Hippocampal formation (tissue), 2 donors: ENCODE measurements around the gene PKP4.

Experiments used
- DNase-seq, 2 donors: peaks; one replicate each; lab custom pipeline; 2025; lab: John Stamatoyannopoulos, UW

PKP4 gene

DNA sequence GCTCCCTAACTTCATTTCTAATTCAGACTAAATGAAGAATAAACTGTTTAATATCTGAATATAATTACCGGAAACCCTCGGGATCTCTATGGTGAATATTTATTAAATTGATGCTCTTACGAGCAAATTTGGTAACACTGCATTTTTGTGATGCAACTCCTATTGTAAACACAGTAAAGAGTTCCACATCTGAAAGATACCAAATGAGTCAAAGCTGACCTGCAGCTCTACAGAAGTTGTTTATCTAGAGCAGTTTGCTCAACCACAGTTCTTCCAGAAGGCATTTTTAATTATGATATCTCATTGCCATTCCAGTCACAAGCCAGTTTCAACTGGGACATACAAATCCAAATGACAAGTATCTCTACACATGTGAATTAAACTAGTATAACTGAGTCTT lies 129.7 kb downstream of the PKP4 start:
- DNase-seq = no peak

DNA sequence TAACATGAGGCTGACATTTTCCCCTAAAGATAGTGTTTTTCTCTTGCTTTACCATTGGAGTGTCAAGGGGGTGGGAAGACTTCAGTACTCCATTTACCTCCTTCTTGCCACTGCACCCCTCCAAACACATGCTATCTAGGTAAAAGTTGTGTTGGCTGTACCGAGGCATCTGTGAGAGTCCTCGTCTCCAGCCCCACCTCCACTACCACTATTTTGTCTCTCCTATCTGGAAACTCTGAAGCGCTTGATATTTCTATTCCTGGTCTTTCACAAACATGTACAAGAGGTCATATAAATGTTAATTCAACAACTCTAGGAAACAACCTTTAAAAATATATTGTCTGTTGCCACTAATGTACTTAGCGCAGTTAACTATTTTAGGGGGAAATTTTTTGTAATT lies 132.6 kb downstream of the PKP4 start:
- no peak for DNase-seq

DNA sequence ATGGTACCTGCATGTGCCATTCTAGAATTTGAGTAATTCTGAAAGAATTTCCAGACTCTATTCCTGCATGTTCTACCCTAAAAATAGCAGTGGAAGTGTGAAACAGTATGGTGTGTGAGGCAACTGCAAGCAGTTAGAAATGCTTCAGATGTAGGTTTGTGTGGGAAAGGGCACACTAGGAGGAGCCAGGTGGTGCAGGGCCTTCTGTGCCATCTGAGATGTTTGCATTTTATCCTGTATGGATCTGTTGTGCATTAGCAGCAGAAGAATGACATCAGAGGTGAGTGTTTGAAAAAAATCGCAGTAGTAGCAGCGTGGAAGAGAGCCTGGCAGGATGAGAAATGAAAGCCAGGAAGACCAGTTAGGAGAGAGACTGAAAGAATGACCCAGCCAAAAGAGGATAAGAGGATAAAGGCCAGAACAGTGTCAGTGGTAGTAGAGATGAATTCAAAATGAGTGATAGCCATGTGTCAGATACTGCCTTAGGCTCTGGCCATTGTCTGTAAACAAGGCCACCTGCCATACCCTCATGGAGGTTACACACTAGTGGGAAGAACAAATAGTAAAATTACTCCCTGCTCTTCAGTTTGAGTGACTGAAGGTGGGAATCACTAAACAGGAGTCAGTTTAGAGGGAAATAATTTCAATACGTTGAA lies 142.2 kb downstream of the PKP4 start:
- DNase-seq = peak in 1 of 2 donors; percentile 20

DNA sequence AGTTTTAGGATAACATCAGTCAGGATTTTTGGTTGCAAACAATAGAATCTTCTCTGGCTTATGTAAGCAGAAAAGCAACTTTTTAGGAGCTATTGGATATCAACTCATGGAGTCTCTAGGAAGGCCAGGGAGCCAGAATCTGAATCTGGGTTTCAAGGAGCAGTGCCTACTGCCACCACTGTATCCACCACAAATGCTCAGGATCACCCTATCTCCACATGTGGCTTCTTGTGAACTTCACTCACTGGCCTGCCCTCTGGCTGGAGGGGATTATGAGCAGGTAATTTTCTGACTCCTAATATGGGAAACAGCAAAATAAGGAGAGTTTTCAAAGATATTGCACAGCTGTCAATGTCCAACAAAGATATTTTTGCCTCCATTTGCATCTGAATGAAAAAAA lies 142.9 kb downstream of the PKP4 start:
- no peak for DNase-seq

DNA sequence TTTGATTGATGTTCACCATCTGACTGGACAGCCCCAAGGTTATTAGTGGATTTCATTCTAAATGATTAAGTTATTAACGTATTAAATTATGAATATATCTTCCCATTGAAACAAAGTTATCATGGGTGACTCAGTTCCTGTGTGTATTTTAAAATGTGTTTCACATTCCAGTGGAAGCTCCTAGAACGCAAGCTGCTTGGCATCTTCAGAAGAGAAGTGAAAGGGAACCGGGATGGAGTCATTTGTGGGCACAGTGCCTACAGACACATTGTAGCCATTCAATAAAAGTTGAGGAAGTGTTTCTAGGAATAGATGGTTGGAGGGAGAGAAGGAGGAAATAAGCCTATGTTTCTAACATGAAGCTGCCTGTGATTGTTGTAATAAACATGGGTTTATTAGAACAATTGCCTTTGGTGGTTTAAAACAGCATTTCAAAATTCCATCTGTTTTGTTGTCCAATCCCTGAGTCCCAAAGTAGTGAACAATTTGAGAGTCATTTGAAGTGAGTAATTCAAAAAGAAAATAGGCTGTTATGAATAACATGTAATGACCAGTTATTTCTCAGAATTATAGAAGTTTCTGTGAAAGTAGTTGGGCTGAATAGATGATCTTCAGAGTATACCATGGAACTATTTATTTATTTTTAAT lies 143.5 kb downstream of the PKP4 start:
- DNase-seq = peak; percentile 4 to 18

DNA sequence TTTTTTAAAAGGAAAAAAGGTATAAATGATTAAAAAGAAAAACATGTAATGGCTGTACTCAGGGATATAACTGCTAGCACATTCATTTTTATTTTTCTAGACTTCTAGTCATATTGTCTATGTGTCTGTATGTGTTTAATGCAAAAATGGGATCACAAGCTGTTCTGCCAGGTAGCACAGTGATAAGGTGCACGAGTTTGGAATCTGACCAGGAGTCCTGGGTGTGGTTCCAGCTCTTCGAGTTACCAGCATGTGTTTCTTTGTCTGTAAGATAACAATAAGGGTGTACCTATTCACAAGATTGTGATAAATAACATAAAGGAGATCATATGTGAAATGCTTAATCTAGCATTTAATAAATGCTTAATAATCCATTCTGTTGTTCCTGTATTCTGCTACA lies 145.3 kb downstream of the PKP4 start:
- DNase-seq = no peak

DNA sequence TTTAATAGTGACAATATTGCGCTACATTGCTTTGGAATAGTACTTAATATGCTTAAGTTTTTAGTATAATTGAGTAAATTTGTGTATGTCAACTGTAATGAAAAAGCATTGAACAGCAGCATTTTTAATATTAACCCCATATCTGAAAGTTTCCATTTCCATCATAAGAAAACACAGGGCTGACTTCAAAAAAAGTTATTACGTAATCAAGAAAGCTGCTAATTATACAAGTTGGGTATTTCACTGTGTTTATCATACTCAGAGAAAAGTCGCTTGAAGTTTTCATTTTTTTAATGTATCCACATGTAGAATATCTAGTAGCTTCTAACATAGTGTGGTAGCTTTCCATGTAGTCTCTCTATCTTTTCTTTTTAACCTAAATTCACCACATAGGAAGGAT lies 146.5 kb downstream of the PKP4 start:
- no peak for DNase-seq

DNA sequence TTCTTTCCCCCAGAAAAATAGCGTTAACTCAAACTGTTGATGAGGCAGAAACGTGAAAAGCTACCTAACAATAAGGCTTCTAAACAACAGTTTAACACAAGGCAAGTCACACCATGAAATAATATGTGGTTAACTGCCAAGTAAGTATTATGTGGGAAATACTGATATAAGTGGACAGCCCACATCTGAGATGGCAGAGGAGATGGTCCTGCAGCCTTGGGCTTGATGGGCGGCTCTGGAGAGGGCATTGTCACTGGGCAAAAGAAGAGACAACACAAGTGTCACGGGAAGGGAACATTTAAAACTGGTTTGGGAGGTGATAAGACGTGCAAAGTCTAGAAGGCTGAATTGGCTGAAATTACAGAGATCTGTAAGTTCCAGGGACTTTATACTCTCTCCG lies 147.2 kb downstream of the PKP4 start:
- DNase-seq = no peak

DNA sequence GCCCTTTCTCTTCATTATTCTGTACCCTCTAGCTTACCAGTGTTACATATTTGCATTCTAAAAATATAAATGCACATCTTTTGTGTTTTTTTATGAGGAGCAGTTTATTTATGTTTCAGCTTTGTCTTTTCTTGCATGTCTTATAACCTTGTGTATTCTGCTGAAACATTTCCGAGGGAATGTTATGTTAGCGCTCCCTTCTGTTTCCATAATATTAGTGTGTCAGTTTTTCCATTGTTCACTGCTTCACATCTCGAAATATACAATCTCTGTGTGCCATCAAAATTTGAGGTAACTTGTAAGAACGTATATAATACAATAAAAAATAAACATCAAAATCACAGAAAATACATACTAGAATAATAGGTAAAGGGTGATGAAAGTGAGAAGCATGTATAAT lies 153.3 kb downstream of the PKP4 start:
- no peak for DNase-seq

DNA sequence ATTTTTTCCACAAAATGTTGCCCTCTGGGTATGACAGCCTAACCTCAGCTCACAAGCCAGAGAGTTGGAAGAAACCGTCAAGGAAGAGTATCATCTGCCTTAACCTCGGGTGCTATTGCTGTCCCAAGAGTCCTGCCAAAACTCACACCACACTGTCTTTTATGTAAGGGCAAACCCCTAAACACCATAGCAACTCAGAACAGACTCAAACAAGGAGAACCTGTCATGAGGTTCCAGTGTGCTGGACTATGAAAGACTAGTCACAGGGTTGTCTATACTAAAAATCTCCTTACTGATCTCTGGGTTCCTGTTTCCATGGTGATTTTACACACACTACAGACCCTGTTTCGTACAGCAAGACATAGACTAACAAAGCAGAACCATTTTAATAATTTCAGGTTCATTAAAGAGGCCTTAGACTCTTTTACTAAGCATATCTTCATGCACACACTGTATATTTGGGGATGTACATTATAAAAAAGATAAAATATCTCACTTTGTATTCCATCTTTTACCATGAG lies 159.8 kb downstream of the PKP4 start:
- DNase-seq = no peak

DNA sequence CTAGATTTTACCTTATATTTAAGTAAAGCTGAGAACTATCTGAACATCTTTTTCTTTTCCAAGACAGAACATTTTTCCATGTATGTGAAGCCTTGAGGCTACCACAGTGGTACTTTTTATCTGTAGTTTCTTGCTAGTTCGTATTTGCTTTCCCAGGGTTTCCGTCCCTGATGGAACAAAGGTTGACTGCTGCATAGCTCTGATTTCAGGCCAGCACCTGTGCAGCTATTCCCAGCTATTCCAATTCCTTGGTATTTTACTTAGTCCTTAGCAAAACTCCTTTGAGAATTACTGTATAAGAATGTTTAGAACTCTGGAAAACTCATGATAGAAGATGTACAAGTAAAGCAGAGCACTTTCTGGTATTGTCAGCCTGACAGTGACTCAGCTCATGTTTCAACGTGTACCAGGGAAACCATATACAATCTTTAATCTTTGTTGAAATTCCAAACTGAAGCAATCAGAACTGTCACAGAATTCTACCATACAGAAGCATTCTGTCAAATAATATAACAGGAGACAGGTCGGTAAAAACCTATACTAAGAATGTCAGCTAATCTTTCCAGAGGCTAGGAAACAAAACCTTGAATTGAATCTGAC lies 162.2 kb downstream of the PKP4 start:
- no peak for DNase-seq

DNA sequence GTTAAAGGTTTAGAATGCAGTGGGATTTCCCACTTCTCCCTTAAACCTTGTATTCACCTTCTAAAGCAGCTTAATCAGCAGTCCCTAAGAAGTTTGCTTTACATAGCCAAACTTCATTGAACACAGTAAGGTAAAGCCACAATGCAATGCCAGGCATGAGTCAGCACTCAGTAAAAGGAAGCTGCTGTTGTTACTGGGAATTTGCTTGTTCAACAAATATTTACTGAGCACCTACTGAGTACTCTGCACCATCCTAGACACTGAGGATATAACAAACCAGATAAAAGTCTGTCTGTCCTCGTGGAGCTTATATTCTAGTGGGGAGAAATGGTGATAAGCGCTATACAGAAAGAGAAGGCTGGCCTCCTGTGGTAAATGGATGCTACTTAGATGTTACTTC lies 162.7 kb downstream of the PKP4 start:
- no peak for DNase-seq

DNA sequence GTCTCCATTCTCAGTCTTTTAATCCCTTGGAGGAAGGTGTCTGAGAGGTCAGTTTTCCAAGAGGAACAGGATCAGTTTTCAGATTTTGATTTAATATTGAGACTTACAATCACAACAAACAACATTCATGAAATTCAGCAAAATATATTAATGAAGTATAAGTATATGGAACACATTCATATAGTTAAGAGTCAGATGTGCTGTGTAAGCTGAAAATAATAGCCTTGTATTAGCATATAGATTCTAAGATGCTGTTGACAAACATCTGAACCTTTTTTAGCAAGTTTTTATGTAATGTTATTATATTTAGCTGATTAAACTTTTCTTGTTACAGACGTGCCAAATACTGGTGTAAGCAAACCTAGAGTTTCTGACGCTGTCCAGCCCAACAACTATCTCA lies 163.9 kb downstream of the PKP4 start:
- no peak for DNase-seq

DNA sequence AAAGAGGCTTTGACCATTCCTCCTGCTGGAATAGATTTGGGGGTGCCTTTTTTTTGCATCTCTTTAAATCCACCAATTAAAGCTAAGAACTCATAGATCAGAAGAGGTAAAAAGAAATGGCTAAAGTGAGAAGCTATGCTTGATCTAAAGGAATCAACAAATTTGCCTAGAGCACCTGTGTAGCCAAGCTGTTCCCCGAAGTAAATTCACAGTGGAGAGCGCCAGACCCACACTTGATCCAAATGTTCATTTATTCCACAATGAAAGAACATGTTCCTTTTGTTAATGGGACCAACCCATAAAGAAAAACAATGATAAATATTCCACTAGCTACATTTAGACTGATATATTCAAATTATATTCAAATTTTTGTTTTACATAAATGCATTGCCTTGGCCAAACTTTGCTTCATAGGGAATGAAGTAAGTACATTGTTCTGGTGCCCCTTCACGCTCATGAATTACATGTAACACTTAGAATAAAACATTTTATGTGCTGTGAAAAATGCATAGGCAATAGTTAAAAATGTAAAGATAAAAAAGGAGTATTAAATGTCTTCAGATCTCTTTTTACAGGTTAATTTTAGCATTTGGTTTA lies 167.4 kb downstream of the PKP4 start:
- peak in 1 of 2 donors; percentile 17 for DNase-seq

DNA sequence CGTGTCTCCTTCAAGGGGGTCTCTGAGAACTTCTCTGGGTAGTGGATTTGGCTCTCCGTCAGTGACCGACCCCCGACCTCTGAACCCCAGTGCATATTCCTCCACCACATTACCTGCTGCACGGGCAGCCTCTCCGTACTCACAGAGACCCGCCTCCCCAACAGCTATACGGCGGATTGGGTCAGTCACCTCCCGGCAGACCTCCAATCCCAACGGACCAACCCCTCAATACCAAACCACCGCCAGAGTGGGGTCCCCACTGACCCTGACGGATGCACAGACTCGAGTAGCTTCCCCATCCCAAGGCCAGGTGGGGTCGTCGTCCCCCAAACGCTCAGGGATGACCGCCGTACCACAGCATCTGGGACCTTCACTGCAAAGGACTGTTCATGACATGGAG lies 168.2 kb downstream of the PKP4 start:
- DNase-seq = no peak

DNA sequence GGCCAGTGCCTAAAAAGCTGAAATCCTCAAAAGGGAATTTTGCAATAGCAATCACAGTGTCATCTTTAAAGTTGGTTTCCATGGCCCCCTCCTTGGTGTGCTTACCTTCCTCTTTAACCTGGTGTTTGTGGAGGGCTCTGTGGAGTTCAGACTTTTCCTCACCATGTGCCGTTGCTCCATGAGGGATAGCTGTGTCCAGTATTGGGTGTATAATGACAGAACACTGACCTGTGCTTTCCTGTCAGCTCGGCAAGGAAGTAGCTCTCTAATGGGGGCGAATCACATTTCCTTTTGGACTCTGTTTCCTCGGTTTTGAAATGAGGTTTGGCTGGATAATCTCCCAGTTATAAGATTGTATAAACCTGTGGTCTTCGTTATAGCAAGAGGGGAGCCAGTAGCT lies 172.4 kb downstream of the PKP4 start:
- DNase-seq = no peak

DNA sequence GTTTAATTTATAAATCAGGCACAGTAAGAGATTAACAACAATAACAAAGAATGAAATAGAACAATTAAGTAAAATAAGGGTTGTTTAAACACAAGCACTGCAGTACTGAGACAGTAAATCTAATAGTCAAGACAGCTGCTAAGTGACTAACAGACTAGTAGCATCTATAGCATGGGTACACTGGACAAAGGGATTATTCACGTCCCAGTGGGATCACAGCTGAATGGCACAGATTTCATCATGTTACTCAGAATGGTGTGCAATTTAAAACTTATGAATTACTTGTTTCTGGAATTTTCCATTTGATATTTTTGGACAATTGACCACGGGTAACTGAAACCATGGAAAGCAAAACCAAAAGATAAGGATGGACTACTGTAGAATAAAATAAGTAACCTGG lies 176.5 kb downstream of the PKP4 start:
- no peak for DNase-seq

DNA sequence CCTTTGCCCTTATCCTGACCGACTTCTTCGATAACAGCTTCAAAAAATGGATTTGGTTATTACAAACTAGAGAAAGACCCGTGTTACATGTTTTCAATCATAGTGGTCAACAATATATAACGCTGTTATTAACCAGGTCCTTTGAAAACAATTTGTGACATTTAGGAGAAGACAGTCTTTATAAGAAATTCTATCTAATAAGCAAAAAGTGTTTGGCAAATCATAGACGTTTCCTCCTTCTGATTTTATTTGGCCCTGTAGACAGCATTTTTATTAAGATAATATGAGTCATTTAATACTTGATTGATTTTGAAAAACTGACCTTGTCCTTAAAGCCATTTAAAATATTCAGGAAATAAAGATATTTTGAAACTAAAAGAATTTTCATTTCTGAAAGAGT lies 177.9 kb downstream of the PKP4 start:
- no peak for DNase-seq

DNA sequence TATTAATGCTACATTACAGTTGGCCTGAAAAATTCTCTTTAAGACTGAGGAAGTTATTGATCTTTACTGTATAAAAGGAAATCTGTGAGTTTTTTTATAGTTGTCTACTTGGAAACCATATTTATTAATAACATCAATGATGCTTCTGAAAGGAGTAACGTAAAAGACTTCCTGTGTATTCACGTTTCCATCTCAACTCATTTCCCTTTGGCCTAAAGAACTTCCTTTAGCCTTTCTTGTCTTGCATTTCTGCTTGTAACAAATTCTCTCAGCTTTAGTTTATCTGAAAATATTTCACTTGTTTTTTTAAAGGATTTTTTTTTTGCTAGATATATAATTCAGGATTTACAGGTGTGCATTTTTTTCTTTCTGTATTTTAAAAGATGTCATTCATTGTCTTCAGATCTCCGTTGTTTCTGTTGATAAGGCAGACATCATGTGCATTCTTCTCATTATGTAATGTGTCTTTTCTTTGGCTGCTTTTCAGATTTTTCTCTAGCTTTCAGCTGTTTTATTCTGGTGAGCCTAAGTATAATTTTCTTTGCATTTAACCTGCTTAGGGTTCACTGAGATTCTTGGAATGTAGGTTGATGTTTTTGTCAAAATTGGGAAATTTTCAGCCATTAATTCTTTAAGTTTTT lies 179.3 kb downstream of the PKP4 start:
- DNase-seq = no peak

DNA sequence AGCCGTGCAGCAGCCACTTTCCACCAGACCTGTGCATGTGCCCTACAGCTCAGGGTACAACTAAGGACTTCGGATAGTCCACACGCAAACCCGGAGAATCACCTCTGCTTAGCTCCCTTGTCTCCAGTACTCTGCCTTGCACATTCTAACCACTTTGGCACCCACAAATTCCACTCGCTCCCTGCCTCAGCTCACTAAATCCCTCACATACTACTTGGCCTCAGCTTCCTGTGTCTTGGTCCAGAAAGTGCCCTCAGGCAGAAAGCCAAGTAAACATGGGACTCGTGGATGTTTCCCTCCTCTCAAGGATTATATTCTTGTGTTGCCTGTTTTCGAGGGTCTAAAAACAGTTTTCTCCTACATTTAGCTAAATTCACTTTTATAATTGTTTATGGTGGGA lies 180.6 kb downstream of the PKP4 start:
- no peak for DNase-seq

DNA sequence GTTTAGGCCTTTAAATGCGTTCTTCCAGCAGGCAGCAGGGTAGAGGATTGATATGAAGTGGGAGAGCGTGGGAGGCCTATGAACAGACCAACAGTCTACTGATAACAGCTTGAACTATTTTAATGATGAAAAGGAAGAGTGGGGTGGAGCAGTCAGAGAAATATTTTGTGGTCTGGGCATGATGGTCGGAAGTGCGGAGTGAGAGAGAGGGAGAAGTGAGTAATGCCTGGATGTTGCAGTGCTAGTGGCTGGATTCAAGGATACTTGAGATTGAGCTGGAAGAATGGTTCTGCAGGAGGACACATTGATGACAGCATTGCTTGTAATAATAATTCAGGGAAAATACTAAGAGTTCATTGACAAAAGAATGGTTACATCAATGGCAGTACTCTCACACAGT lies 187.4 kb downstream of the PKP4 start:
- DNase-seq = no peak

DNA sequence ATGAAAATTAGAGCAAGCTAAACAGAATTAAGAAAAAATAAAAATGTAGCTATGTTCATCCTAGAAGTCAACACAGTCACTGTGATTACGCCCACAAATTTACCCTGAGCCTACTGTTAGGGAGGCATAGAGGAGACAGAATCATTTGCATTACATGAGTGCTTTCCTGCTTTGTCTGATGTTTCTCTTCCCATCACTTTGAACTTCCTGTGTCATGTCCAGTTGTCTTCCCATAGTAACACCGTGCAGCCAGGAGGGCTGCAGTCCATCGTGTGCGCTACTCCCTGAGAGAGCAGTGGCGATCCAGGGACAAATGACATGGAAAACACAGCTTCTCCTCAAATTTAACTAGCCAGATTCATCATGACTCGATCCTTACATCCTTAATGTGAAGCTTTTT lies 188.5 kb downstream of the PKP4 start:
- no peak for DNase-seq
